HK-2 (cell line): ENCODE results near the gene TIMM10B.
A peak's percentile ranks its signal among the peaks of the same experiment; 100 is the strongest.

Source experiments
- DNase-seq: peaks from one replicate; pipeline ENCODE4 v3.0.0-alpha.2; 2018; ENCODE audit not compliant: unreplicated experiment

Gene TIMM10B, protein sequence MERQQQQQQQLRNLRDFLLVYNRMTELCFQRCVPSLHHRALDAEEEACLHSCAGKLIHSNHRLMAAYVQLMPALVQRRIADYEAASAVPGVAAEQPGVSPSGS

DNA sequence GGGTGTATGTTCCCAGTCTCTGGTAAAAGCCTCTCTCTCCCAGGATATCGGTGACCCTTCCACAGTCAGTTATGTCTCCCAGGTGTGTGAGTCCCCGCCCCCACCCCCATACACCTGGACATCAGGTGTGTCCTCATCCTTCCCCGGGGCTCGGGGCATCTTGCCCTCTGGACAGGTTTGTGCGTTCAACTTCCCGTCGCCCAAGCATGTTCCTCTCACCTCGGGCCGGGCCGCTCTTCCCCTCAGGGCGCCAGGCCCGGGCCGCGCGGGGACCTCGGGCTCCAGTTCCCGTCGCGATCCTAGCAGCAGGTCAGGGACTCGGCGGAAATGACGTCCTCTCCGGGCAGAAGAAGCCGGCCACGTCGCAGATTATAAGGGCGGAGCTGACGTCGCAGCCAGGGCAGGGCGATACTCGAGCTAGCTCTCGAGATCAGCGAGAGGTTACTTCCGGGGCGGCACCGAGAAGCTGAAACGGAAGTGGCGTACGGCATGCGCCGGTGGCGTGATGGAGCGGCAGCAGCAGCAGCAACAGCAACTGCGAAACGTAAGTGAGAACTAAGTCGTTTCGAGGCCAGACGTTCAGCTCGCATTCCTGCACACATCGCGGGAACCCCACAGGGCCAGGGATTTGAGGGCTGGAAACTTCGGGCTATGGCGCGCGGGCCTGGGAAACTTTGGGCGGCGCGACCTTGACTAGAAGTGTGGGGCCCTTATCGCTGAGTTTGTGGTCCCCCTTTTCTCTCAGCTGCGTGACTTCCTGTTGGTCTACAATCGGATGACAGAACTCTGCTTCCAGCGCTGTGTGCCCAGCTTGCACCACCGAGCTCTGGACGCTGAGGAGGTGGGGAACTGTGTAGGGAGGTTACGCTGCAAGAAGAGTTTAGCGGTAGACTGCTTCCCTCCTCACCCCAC lies at the start of gene TIMM10B, which contains the start of gene ARFIP2:
TIMM10B (plus strand) TSS at position 490 of the 912 bp plus-strand sequence; CDS start at position 506, 16 bp downstream.
ARFIP2 (minus strand) TSS at position 320 of the 912 bp plus-strand sequence. CDS start 910 bp downstream, outside the sequence.
- DNase-seq, result peak; percentile 91

DNA sequence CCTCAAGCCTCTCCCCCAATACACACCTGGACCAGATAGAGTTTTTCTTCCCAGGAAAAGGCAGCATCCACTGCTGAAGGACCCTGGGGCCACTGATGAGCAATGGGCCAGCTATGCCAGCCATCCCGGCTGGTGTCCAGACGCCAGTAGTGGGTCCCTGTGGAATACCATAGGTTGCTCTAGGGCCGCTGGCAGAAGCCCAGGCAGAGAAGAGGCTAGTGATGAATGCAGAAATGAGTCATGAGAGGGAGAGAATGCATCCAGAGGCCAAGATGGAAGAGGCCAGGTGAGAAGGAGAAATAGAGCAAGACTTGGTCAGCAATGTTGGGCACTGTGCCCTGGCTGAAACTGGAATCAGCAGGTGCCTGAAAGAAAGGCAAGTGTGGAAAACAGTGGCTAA lies 49.4 kb upstream of the TIMM10B start:
- DNase-seq, result peak; percentile 61

DNA sequence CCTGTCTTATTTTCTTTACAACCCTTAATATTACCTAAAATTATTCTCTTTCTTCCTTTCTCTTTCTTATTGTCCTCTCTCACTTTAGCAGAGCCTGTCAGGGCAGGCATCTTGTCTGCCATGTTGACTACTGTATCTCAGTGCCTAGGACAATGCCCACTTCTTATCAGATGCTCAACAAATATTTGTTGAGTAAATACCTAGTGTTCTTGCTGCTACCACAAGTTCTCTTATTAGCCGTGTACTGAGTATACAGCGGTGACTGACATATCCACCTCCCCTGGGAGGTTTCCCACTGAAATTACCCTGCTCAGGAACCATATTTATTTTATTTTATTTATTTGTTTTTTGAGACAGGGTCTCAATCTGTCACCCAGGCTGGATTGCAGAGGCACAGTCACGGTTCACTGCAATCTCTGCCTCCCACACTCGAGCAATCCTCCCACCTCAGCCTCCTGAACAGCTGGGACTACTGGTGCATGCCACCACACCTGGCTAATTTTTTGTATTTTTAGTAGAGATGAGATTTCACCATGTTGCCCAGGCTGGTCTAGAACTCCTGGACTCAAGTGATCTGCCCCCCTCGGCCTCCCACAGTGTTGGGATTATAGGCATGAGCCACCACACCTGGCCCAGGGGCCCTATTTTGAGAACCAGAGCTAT lies 47.2 kb upstream of the TIMM10B start:
- DNase-seq, result no peak

DNA sequence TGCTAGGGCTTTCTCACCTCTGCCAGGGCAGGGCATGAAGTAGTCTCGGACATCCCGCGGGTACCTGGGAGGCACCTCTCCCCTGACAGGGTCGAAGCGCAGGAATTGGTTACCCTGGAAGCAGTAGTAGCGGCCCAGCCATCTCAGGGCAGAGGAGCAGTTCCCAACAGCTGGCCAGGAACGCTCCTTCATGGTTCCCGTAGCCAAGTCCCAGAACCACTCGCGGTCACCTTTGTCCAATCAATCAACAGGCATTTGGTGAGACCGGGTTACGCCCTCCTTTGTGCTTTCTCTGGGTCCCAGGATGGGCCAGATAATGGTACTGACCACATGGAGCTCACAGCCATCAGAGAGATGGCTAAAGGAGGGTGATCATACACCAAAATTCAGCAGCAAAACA lies 43.9 kb upstream of the TIMM10B start:
- DNase-seq, result no peak

DNA sequence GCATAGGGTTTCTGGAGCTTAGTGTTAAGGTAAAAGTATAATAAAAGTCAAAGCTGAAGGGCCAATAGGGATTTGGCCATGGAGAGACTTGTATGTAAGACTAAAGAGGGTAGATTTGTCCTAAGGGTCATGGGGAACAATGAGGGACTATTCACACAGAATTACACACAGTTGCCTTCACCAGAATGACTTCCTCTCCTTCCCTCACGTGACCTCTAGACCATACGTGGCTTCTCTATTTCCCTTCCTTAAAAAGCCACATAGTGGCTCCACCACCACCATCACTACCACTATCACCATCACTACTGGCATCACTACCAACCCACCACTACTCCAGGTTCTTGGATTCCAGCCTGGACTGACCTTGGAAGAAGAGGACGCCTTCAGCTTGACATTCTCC lies 43.3 kb upstream of the TIMM10B start:
- DNase-seq, result no peak

DNA sequence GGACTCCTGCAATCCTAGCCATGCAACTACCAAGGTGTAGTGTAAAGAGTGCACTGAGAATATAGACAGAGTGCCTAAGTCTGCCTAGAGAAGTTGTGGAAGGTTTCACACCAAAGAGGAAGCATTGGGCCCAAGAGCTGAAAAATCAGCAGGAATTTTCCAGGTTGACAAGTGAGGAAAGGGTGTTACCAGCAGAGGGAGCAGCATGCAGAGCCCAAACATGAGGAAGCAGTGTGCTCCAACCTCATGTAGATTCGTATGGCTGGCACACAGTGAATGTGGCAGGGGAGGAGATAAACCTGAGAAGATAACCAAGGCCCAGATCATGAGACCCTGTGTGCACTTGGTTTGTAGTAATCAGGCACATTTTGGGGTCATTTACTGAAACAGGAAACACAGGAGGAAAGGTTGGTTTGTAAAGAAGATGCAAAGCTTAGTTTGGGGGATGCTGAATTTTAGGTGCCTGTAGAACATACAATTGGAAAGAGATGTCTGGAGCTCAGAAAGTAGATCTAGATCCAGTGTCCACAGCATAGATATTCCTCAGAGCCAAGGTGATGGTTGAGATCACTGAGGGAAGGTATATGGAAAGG lies 42.2 kb upstream of the TIMM10B start:
- DNase-seq, result peak; percentile 17

DNA sequence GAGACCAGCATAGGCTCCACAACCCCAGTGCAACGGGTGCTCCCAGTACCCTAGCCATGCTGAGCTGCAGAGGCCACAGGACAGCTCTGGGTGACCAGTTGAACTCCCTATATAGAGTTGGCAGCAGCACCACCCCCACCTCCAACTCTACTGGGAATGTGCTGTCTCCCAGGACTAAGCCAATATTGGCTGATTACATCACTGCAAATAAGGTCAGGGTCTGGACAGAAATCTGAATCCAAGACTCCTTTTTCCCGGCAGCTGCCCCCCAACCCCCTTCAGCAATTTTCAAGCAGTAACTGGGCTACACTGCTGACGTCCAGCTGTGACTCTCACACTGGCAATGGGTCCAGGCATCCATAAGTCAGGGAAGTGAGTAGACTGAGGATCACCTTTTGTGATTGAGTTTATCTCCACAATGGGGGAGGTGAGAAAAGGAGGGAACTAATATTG lies 40.4 kb upstream of the TIMM10B start, which contains the start of gene HPX:
HPX (minus strand) TSS at position 82 of the 453 bp plus-strand sequence; CDS start at position 58, 24 bp downstream.
- DNase-seq, result no peak

DNA sequence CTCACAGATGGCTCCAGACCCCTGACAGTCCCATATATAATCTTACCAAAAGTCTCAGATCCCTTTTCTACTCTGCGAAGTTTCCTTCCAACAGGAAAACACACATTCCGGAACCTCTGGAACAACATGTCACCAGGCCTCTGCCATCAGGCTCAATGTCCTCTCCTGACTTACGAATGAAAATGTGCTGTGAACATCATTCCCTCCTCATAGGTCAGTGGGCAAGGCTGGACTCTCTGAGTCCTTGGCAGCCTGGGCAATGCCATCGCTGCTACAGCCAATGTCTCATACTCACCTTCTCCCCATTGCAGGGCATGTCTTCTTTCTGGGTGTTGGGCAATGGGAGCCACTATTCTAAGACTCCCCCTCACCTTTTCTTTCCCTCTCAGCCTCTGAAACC lies 38.9 kb upstream of the TIMM10B start:
- no peak for DNase-seq

DNA sequence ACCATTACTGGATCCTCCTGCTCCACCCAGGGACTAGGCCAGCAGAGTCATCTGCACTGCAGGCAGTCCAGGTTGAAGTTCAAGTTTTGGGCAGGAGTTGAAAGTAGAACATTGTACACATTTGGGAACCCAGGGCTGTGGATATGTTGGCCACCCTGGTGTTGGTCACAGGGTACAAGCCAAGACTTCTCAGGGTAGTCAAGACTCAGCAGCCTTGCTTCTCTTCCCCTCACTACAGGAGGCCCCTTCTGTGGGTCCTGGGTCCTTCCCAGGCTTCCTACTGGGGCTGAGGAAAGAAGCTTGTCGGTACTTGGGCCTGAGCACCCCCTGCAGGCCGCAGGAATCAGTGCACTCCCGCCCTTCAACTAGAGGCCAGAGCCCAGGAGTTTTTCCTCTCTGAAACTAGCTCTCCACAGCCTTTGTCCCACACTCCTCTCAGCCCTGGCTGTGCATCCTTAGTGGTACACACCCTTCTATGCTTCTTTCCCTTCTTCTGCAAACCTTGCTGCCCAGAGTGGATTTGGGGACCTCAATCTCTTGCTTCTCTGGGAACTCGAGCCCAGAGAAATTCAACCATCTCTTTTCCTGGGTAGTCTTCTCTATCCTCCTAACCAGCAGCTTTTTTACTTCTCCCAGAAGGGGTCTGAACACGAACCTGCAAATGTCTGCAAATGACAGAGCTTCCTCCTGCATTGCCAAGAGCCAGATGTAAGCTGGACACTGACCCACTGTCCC lies 37.9 kb upstream of the TIMM10B start:
- DNase-seq, result peak; percentile 20

DNA sequence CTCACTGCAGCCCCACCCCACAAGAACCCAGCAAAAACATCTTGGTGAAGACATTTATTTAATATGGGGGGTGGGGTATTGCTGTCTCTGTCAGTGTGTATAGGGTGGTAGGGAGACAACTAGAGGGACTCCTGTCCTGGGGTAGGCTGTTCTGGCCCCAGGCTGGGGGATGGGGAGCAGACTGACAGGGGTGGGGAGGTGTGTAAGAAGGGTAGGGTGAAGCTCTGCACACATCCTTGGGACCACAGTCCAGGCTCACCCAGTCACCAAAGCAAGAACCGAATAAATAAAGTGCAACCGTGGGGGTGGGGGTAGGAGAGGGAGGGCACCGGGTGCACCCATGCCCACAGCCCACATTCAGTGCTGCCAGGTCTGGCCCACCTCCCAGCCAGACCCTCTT lies 32.7 kb upstream of the TIMM10B start:
- no peak for DNase-seq

DNA sequence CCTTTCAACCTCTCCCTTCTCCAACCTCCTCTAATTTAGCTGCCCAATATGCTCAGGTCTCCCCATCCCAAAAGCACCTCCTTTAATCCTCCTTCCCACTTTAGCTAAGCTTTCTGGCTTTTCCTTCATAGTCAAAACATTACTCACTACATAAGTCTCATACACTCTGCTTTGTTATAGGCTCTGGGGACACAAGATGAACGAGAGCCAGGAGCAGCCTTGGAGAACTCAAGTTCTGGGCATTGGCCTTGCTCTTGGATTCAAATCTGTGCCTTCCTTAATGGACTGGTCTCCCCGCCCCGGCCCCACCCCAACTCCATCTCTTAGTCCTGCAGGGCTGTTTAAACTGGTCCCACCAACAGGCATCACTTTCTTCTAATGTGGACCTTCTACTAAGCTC lies 29.1 kb upstream of the TIMM10B start:
- DNase-seq, result no peak

DNA sequence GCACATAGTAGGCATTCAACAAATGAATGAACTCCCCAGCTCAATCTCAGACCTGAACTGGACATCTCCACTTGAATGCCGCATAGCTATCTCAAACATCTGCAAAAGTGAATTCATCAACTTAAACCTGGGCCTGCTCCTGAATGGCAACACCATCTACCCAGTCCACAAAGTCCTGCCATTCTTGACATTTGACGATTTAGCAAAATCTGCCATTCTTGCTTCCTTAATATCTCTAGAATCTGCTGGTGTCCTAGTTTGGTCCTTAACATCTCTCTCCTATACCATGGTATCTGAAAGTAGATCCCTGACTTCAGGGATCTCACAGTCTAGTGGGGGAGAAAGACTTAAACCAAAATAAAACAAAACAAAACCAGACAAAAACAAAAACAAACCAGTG lies 28.1 kb upstream of the TIMM10B start:
- DNase-seq, result no peak

DNA sequence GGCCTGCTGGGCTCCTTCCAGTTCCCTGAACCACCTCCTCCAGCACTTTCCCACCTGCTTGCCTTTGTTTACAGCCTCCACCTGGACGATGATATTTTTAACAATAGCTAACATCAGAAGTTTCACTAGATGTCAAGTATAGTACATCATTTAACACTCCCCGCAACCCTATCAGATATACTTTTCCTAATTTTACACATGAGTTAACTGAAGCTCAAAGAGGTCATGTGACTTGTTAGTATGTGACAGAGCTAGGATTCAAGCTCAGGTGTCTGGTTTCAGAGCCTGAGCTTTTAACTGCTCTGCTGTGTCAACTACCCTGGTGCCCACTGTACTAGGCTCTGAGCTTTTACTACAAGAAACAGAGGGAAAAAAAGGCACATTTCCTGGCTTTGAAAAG lies 26.2 kb upstream of the TIMM10B start:
- DNase-seq, result no peak

DNA sequence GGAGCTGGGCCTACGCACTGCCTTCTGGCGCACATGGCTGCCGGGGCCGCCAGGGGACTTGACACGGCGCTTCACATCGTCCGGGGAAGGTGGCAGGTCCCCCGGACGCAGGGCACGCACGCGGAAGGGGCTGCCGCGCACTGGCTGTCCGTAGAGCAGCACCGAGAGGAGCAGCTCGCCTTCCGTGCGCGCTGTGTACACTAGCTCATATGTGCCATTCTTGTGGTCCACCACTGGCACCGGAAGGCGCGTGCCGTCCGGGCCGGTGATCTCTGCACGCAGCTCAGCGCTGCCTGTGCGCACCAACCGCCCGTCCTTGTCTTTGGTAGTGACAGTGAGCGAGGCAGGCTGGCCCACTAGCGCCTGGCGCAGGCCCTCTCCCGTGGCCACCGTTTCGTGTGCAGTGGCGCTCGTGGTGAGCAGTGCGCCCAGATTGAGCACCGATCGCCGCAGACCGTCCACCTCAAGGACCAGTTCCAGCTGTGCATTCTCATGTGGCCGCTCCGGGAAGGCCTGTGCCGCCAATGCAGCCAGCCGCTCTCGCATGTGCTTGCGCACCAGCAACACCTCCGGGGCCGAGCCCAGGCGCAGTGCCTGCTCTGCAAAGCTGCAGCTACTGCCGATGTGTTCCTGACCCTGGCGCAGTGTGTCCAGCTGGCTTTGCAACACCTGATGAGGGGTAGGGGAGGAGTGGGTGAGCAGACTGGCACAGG lies 24.8 kb upstream of the TIMM10B start:
- DNase-seq, result no peak

DNA sequence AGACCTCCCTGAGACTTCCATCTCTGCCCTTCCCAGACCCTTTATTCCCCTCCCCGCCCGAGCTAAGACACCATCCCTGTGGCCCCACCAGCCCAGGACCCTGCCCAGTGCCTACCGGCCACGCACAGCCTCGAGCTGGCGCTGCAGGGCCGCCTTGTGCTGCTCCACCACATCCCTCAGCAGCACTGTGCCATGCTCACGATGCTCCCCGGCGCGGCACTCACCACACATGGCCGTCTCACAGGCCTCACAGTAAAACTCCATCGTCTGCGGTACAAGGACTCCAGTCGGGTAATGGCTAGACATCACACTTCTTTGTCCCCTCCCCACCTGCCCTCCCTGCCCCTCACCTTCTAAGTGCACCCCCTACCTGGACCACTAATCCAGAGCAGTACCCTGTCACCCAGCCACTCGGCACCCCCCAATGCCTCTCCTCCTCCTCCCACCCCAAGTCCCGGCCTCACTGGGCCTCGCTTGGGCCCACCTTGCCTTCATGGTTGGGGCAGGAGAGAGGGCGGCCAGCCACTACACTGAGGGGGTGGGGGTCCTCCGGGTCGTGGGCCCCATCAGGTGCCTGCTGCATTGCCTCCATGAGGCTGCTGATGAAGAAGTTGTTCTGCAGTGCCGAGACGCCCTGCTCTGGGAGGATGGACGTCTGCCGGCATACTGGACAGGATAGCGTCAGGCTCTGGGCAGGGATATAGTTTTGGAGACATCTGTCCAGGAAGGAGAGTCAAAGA lies 23.6 kb upstream of the TIMM10B start:
- DNase-seq, result no peak

DNA sequence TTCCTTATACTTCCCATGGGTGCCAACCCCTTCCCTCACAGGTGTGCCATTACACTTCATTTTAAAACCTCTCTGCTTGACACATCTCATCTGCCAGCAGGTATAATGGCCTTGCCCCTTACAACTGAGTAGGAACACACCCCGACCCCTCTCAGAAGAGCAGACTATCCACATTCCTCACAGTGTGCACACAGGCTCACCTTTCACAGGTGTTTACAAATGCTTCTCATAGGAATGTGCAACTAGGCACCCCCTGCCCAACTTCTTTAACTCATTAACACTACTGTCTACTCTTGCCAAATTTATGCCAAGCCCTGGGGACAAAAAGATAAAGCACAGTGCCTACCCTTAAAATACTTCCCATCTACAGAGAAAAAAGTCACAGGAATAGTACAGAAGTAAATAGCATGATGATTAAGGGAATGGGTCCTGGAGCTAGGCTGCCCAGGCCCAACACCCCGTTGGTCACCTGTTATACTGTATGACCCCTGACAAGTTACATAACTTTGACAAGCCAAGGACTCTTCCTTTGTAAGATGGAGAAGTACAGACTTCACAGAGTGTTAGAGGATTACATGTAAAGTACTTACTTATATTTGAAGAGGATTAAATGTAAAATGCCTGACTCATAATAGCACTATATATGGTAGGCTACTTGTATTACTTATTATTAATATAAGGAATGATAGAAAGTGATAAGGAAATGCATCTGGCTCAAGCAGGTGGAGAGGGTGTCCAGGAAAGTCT lies 22.8 kb upstream of the TIMM10B start:
- no peak for DNase-seq

DNA sequence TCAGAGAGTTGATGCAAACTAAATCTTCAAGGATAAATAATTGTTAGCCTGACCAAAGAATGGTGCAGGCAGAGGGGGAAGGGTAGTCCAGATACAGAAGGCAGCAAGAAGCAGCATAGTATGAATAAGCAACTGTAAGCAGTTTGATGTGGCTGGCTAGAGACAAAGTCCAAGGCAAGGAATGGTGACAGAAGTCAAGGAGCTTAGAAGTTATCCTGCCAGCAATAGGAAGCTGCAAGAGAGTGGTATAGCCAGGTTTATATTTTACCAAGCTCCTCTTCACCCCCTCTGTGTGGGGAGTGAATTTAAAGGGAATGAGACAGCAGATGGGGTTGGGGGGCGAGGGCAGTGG lies 22.2 kb upstream of the TIMM10B start:
- no peak for DNase-seq

DNA sequence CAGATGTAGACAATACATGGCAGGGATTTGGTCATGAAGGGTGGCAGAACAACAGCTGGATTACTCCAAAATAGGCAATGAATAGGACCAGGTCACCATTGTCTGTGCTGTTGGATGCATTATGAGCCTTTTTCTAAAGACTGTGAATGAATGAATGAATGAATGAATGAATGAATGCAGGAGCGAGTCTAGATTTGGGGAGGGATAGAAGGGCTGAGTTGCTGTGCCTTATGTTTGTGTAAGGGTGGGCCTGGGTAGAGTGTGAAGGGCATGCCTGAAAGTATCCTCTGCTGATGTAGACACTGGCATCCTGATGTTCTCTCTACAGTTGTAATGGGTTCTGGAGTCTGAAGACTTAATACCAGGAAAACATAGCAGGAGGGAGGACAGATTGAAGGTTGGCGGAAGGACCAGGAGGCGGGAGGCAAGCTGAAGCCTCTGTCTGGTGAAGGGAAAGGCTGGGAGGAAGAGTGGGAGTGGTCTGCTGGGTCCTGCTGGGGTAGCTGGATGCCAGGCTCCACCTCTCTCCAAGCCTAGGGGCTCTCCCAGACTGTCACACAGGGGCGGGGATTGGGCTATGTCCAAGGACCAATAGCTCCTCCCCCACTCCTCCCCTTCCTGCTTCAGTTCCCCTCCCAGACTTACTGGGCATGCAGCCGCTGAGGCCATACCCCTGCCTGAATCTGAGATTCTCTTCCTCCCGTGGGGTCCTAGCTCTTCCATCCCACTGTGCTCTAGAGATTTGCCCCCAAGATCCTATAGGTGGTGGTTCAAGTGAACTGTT lies 12.4 kb upstream of the TIMM10B start:
- peak; percentile 30 for DNase-seq

DNA sequence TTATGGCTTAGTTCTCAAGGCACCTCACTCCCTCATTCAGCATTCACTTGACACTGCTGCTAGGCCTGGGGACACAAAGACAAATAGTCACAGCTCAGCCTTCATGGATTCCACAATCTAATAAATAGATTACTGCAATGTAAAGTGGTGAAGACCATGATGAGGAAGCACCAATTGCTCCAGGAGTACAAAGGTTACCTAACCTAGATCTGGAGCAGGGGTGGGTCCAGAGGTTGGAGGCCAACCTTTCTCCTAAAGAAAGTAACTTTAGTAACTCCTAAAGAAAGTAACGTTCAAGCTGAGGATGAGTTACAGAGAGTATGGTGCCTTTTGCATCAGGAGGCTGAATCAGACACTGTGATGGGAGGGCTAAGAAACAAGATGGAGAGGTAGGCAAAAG lies 11.7 kb upstream of the TIMM10B start:
- DNase-seq, result no peak
